Activated T-cell treated with anti-CD3 and anti-CD28 coated beads for 24 hours (primary cell): ENCODE results near the gene STUM.
"Not testable (repeated sequence)": the region's sequence is repeated elsewhere in the genome, so short reads cannot be mapped to it uniquely, and the experiment has no call there.

ENCODE experiments used
- DNase-seq: peaks from one replicate; pipeline ENCODE4 v3.0.0-alpha.2; 2020; ENCODE audit warnings: low read depth

STUM gene

GRCh38 chr1:226581650-226582330 is 33.2 kb downstream of the STUM start:
- no peak for DNase-seq

GRCh38 chr1:226582966-226583365 is 34.4 kb downstream of the STUM start:
- no peak for DNase-seq

GRCh38 chr1:226584164-226584563 is 35.6 kb downstream of the STUM start:
- DNase-seq = no peak

GRCh38 chr1:226586116-226586515 is 37.6 kb downstream of the STUM start:
- no peak for DNase-seq

- no peak for DNase-seq
These were observed 38.3 kb downstream of the STUM start for GRCh38 chr1:226586650-226587422.

GRCh38 chr1:226588484-226588883 is 39.9 kb downstream of the STUM start:
- no peak for DNase-seq

- no peak for DNase-seq
These were observed 40.6 kb downstream of the STUM start for GRCh38 chr1:226589008-226589733.

GRCh38 chr1:226590614-226591013 is 42.0 kb downstream of the STUM start:
- no peak for DNase-seq

GRCh38 chr1:226593541-226593940 is 45.0 kb downstream of the STUM start:
- DNase-seq = no peak

- no peak for DNase-seq
These were observed 48.1 kb downstream of the STUM start for GRCh38 chr1:226596531-226597165.

GRCh38 chr1:226597616-226598454 is 49.3 kb downstream of the STUM start:
- DNase-seq = no peak

GRCh38 chr1:226598455-226598849 is 49.9 kb downstream of the STUM start:
- no peak for DNase-seq

GRCh38 chr1:226598955-226599354 is 50.4 kb downstream of the STUM start:
- not testable (repeated sequence) for DNase-seq

- DNase-seq = no peak
These were observed 51.2 kb downstream of the STUM start for GRCh38 chr1:226599636-226600238.

GRCh38 chr1:226600254-226600653 is 51.7 kb downstream of the STUM start:
- DNase-seq = no peak

- DNase-seq = no peak
These were observed 52.9 kb downstream of the STUM start for GRCh38 chr1:226601456-226601855.

GRCh38 chr1:226602186-226603021 is 53.8 kb downstream of the STUM start:
- DNase-seq = no peak

GRCh38 chr1:226603022-226603857 is 54.7 kb downstream of the STUM start:
- no peak for DNase-seq

GRCh38 chr1:226603858-226604559 is 55.4 kb downstream of the STUM start:
- DNase-seq = no peak
